Naive thymus-derived CD4-positive, alpha-beta T cell (primary cell): ENCODE measurements around the gene ARFGEF3. TPM values are rescaled to one million over a fixed set of nuclear protein-coding genes. Genes with fewer than 3 reads are reported as not detected.
"Not testable (repeated sequence)": the region's sequence is repeated elsewhere in the genome, so short reads cannot be mapped to it uniquely, and the experiment has no call there.

ENCODE experiments used
- ATAC-seq: fragments of 150-1000 bp; cut with Tn5 transposase; 2 replicates; pipeline ENCODE4 v1.10.0; 2021; ENCODE audit warnings: mild to moderate bottlenecking, moderate library complexity
- CTCF ChIA-PET: fragments of 350-600 bp; sonication (Branson Sonifier 250); formaldehyde crosslinking; loops from one replicate; lab custom pipeline; 2021; ENCODE audit warnings: antibody characterized with exemption; lab: Charles Lee
- POLR2A ChIA-PET: fragments of 350-600 bp; sonication (Branson Sonifier 250); formaldehyde crosslinking; loops from one replicate; lab custom pipeline; 2021; ENCODE audit warnings: antibody characterized with exemption, inconsistent platforms; lab: Charles Lee
- DNase-seq, 9 donors: peaks; one replicate each; pipeline versions ENCODE4 v3.0.0 to v3.0.0-alpha.2; 2020 to 2022; ENCODE audit warnings: mixed read lengths in 1 of 9
- H3K27ac ChIP-seq: one replicate; pipeline ENCODE4 v1.7.0; 2013; ENCODE audit warnings: mild to moderate bottlenecking, low read depth, low read length, moderate library complexity
- H3K27me3 ChIP-seq, 2 donors: one replicate each; pipeline ENCODE4 v1.7.0; 2013; ENCODE audit warnings: low read length in 2 of 2, mild to moderate bottlenecking in 2 of 2, moderate library complexity in 2 of 2; ENCODE audit not compliant: control insufficient read depth in 2 of 2, insufficient read depth in 2 of 2
- H3K36me3 ChIP-seq, 3 experiments: 1 replicate in 2 of 3; 2 replicates in 1 of 3; pipeline ENCODE4 v1.7.0; 2013; ENCODE audit warnings: low read length in 3 of 3, mild to moderate bottlenecking in 3 of 3, moderate library complexity in 1 of 3; ENCODE audit not compliant: insufficient read depth in 3 of 3, control insufficient read depth in 2 of 3
- H3K4me1 ChIP-seq, 2 donors: one replicate each; pipeline ENCODE4 v1.7.0; 2013; ENCODE audit warnings: low read length in 2 of 2, mild to moderate bottlenecking in 2 of 2, moderate library complexity in 1 of 2; ENCODE audit not compliant: control insufficient read depth in 2 of 2, insufficient read depth in 2 of 2
- H3K4me3 ChIP-seq: 2 replicates; pipeline ENCODE4 v1.7.0; 2013; ENCODE audit warnings: mild to moderate bottlenecking, low read length
- H3K9me3 ChIP-seq, 3 experiments: 1 replicate in 2 of 3; 2 replicates in 1 of 3; pipeline ENCODE4 v1.7.0; 2013; ENCODE audit warnings: low read length in 3 of 3; ENCODE audit not compliant: control insufficient read depth in 2 of 3
- H3K27ac Mint-ChIP-seq, 9 donors: one replicate each; pipeline ENCODE4 v1.8.0; 2020 to 2022; ENCODE audit warnings: mixed read lengths in 9 of 9, mild to moderate bottlenecking in 8 of 9, moderate library complexity in 5 of 9, inconsistent platforms in 2 of 9
- H3K27me3 Mint-ChIP-seq, 5 donors: one replicate each; pipeline ENCODE4 v1.8.0; 2021 to 2022; ENCODE audit warnings: mixed read lengths in 5 of 5, mild to moderate bottlenecking in 1 of 5
- H3K36me3 Mint-ChIP-seq, 5 donors: one replicate each; pipeline ENCODE4 v1.8.0; 2020 to 2022; ENCODE audit warnings: mixed read lengths in 5 of 5, mild to moderate bottlenecking in 3 of 5, inconsistent platforms in 1 of 5
- H3K4me1 Mint-ChIP-seq, 7 donors: one replicate each; pipeline ENCODE4 v1.8.0; 2020 to 2022; ENCODE audit warnings: mixed read lengths in 7 of 7, mild to moderate bottlenecking in 3 of 7, inconsistent platforms in 1 of 7
- H3K4me3 Mint-ChIP-seq, 10 donors: one replicate each; pipeline ENCODE4 v1.8.0; 2020 to 2022; ENCODE audit warnings: mild to moderate bottlenecking in 10 of 10, mixed read lengths in 10 of 10, moderate library complexity in 6 of 10, inconsistent platforms in 2 of 10
- H3K9me3 Mint-ChIP-seq, 11 donors: one replicate each; pipeline ENCODE4 v1.8.0; 2020 to 2022; ENCODE audit warnings: mixed read lengths in 11 of 11, mild to moderate bottlenecking in 4 of 11, inconsistent platforms in 1 of 11, moderate library complexity in 1 of 11
- intact Hi-C, 2 donors: fragments of 100-400 bp; cut with micrococcal nuclease; formaldehyde crosslinking; loops; one replicate each; pipeline ENCODE4 v1.15.1; 2023
- polyA plus RNA-seq, 2 donors: library from polyadenylated mRNA; unstranded; fragments of 300-500 nt; fragmentation: Illumina TruSeq; gene quantifications; one replicate each; pipeline ENCODE4 v1.2.3, GENCODE V29; 2021
- total RNA-seq, 6 experiments: library from RNA in 5 of 6; stranded (reverse) in 5 of 6; gene quantifications; 1 replicate in 5 of 6; 2 replicates in 1 of 6; pipeline ENCODE4 v1.2.3 and lab custom pipeline; 2021 to 2026

The ARFGEF3 gene
- total and polyA plus RNA-seq, 7 experiments from 2014 or later: 0.02 to 0.15 (median 0.03) TPM; not detected in 4

- H3K4me3 Mint-ChIP-seq: no peak overlapping the region
- DNase-seq: no peak
- H3K4me3 ChIP-seq: no peak overlapping the region
- intact Hi-C loops: loop anchor here (2.0 to 10.0 kb wide), 4 partner anchors 391 to 577 kb away; no protein-coding TSS in a partner anchor
- H3K36me3 Mint-ChIP-seq: no peaks in the 10 kb centered on the region
- ATAC-seq: no peak
- no peak overlapping the region for H3K27ac ChIP-seq
- no peaks in the 10 kb centered on the region for H3K9me3 ChIP-seq
- peaks cover 0 to 5% (median 0%) of the 10 kb centered on the region in 11 donors for H3K9me3 Mint-ChIP-seq
- no peak overlapping the region for H3K27ac Mint-ChIP-seq
- H3K4me1 Mint-ChIP-seq: peaks cover 5 to 10% (median 7%) of the 10 kb centered on the region in 7 donors
- ChIA-PET CTCF (interaction anchor here (0.6 to 6.4 kb wide), 14 partner anchors 35 to 1206 kb away, joined by 3 to 39 read pairs (median 4); no protein-coding TSS in a partner anchor), POLR2A (no interaction called here)
- H3K4me1 ChIP-seq: peaks cover 0 to 4% of the 10 kb centered on the region in 2 donors
- H3K36me3 ChIP-seq: no peaks in the 10 kb centered on the region
- H3K27me3 Mint-ChIP-seq: peaks cover 25 to 58% (median 34%) of the 10 kb centered on the region in 5 donors
- no peaks in the 10 kb centered on the region for H3K27me3 ChIP-seq
These were observed 44.3 kb upstream of the ARFGEF3 start for GRCh38 chr6:138117376-138117914.

GRCh38 chr6:138119229-138119628 is 42.5 kb upstream of the ARFGEF3 start:
- POLR2A ChIA-PET, H3K36me3 Mint-ChIP-seq, H3K36me3 ChIP-seq, H3K27me3 ChIP-seq, H3K4me3 ChIP-seq, ATAC-seq, H3K27ac ChIP-seq, H3K4me1 ChIP-seq, H3K9me3 Mint-ChIP-seq, H3K27ac Mint-ChIP-seq, DNase-seq, H3K9me3 ChIP-seq, H3K4me3 Mint-ChIP-seq, H3K4me1 Mint-ChIP-seq: not testable (repeated sequence)
- peaks cover 24 to 62% (median 41%) of the 10 kb centered on the region in 5 donors for H3K27me3 Mint-ChIP-seq
- CTCF ChIA-PET: interaction anchor here (1.0 to 6.4 kb wide), 2 partner anchors 390 to 399 kb away, joined by 4 to 39 read pairs; no protein-coding TSS in a partner anchor
- intact Hi-C loops: loop anchor here (5.0 to 10.0 kb wide), 3 partner anchors 473 to 576 kb away; no protein-coding TSS in a partner anchor

GRCh38 chr6:138119976-138120375 is 41.8 kb upstream of the ARFGEF3 start:
- H3K36me3 ChIP-seq: no peaks in the 10 kb centered on the region
- peaks cover 18 to 62% (median 38%) of the 10 kb centered on the region in 5 donors for H3K27me3 Mint-ChIP-seq
- intact Hi-C loops: loop anchor here (5.0 to 10.0 kb wide), 3 partner anchors 472 to 575 kb away; no protein-coding TSS in a partner anchor
- no peaks in the 10 kb centered on the region for H3K27me3 ChIP-seq
- ChIA-PET POLR2A (no interaction called here), CTCF (no interaction called here)
- no peaks in the 10 kb centered on the region for H3K9me3 ChIP-seq
- DNase-seq (no peak), ATAC-seq (no peak)
- no peak overlapping the region for H3K4me3 Mint-ChIP-seq
- H3K4me1 Mint-ChIP-seq: peaks cover 5 to 8% (median 7%) of the 10 kb centered on the region in 7 donors
- H3K9me3 Mint-ChIP-seq: peaks cover 0 to 10% (median 3%) of the 10 kb centered on the region in 11 donors
- H3K4me3 ChIP-seq: no peak overlapping the region
- no peaks in the 10 kb centered on the region for H3K36me3 Mint-ChIP-seq
- H3K27ac ChIP-seq: no peak overlapping the region
- H3K27ac Mint-ChIP-seq: no peak overlapping the region
- H3K4me1 ChIP-seq: peaks cover 0 to 4% of the 10 kb centered on the region in 2 donors

- H3K4me1 ChIP-seq: no peaks in the 10 kb centered on the region
- H3K4me1 Mint-ChIP-seq: no peaks in the 10 kb centered on the region
- intact Hi-C loops: no loop called here
- no peak overlapping the region for H3K27ac Mint-ChIP-seq
- no peak overlapping the region for H3K4me3 ChIP-seq
- no peak overlapping the region for H3K4me3 Mint-ChIP-seq
- peaks cover 9 to 66% (median 28%) of the 10 kb centered on the region in 5 donors for H3K27me3 Mint-ChIP-seq
- H3K27ac ChIP-seq: no peak overlapping the region
- ChIA-PET CTCF (interaction anchor here (0.9 kb wide), 1 partner anchor 9 kb away, joined by 4 read pairs; no protein-coding TSS in a partner anchor), POLR2A (no interaction called here)
- peaks cover 0 to 10% (median 3%) of the 10 kb centered on the region in 11 donors for H3K9me3 Mint-ChIP-seq
- ATAC-seq: no peak
- no peak for DNase-seq
- no peaks in the 10 kb centered on the region for H3K9me3 ChIP-seq
- no peaks in the 10 kb centered on the region for H3K36me3 Mint-ChIP-seq
- H3K36me3 ChIP-seq: no peaks in the 10 kb centered on the region
- no peaks in the 10 kb centered on the region for H3K27me3 ChIP-seq
These were observed 37.6 kb upstream of the ARFGEF3 start for GRCh38 chr6:138124096-138124495.

GRCh38 chr6:138128096-138128495 is 33.6 kb upstream of the ARFGEF3 start:
- no peak overlapping the region for H3K4me3 ChIP-seq
- H3K9me3 ChIP-seq: no peaks in the 10 kb centered on the region
- DNase-seq (no peak), ATAC-seq (no peak)
- no peaks in the 10 kb centered on the region for H3K36me3 ChIP-seq
- intact Hi-C loops: no loop called here
- no peaks in the 10 kb centered on the region for H3K4me1 ChIP-seq
- no peak overlapping the region for H3K27ac ChIP-seq
- Mint-ChIP-seq H3K27ac (no peak overlapping the region), H3K36me3 (no peaks in the 10 kb centered on the region), H3K27me3 (peaks cover 4 to 40% (median 15%) of the 10 kb centered on the region in 5 donors), H3K4me1 (no peaks in the 10 kb centered on the region), H3K9me3 (peaks cover 0 to 8% (median 3%) of the 10 kb centered on the region in 11 donors), H3K4me3 (no peak overlapping the region)
- CTCF ChIA-PET: no interaction called here
- no peaks in the 10 kb centered on the region for H3K27me3 ChIP-seq
- POLR2A ChIA-PET: no interaction called here

- H3K27ac Mint-ChIP-seq: no peak overlapping the region
These were observed 32.5 kb upstream of the ARFGEF3 start for GRCh38 chr6:138129190-138129589.

More at GRCh38 chr6:138129190-138129589, 32.5 kb upstream of the ARFGEF3 start:
- Histone ChIP-seq H3K4me1 (no peaks in the 10 kb centered on the region), H3K27ac (no peak overlapping the region), H3K27me3 (no peaks in the 10 kb centered on the region), H3K4me3 (no peak overlapping the region), H3K9me3 (no peaks in the 10 kb centered on the region), H3K36me3 (no peaks in the 10 kb centered on the region)
- intact Hi-C loops: no loop called here
- H3K27me3 Mint-ChIP-seq: peaks cover 7 to 40% (median 12%) of the 10 kb centered on the region in 5 donors
- H3K4me1 Mint-ChIP-seq: no peaks in the 10 kb centered on the region
- no peak overlapping the region for H3K4me3 Mint-ChIP-seq
- H3K36me3 Mint-ChIP-seq: no peaks in the 10 kb centered on the region
- ATAC-seq (no peak), DNase-seq (no peak)
- ChIA-PET CTCF (no interaction called here), POLR2A (no interaction called here)
- H3K9me3 Mint-ChIP-seq: peaks cover 0 to 5% (median 1%) of the 10 kb centered on the region in 11 donors
